Measurements from ENCODE around the gene KRT33A.
A peak's percentile ranks its signal among the peaks of the same experiment; 100 is the strongest.
"Not testable (repeated sequence)": the region's sequence is repeated elsewhere in the genome, so short reads cannot be mapped to it uniquely, and the experiment has no call there.

KRT33A gene

DNA sequence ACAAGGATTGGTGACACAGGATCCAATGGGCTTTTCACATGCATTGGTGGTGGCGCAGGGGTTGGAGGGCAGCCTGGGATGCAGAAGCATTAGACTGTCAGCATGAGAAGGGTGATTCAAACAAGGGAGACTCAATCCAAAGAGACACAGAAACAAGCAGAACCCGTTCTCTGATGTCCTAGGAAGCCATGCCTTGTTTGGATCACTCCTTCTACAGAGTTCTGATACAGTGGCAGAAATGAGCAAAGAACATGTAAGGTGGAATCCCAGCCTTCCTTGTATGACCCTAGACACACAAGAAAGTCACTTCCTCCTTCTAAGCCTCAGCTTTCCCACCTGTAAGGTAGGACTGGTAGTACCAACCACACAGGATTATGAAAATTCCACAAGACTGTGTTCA, 13.3 kb upstream of the KRT33A start:
- DNase-seq (ENCODE audit: low spot score), result no peak

DNA sequence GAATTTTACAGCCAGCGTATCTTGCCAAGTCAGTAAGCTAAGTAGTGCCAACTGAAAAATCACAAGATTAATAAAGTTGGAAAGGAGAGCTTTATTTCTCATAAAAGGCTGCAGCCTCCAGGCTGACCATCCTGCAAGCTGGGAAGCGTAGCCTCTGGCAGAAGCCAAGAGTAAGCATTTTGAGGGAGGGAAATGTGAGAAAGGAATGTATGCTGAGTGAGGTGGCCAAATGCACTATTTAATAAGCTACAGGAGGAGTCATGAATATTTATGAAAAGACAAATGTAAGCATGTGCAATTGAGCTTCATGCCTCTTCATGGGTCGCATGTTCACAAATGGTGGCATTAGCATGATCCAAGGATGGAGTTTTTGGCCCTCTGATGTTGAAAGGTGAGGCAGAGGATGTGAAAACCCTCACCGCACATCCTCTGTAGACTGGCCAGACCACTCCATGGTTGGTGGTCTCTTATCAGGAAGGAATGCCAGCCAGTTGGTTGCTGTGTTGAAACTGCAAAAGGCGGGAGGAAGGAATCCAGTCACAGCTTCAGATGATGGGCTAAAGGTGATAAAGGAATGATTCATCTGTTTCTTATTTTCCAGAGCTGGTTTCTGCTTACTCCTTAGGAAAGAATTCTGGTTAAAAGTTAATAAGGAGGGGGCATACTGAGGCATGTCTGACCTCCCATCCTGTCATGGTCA, 9.8 kb upstream of the KRT33A start:
- no peak for DNase-seq (ENCODE audit: low spot score)

- DNase-seq (ENCODE audit: low spot score), result no peak
Observed at GRCh38 chr17:41354536-41354935, 3.9 kb upstream of the KRT33A start.

DNA sequence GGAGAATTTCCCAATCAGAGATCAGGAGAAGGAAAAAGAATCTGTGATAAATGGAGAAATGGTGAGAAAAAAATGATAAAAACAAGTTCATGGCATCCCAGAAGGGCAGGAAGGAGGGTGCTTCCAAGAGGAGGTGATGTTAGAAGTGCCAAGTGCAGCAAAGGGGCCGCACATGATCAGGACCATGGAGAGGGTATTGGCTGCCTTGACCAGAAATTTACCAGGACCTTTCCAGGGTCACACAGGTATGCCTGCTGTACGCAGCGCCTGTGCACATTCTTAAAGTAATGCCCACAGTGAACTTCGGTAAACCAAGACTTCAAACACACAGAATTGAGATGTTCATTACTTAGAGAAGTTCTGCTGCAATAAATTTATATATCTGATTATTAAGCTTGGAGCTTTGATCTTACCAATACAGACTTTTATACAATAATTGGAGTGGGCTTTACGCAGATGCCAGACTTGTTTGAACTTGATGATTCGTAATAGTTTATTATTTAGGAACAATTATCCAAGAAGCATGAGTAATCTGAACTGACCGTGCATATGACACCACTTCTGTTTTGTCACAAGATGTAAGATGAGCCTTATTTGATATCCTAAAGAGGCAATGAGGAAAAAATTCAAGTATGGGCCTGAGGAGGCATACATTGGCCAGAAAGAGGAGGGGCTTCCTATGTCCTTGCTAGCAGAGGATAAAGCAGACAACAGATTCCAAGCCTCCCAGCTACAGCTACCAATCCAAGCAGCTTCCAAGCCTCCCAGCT, 2.2 kb upstream of the KRT33A start:
- no peak for DNase-seq (ENCODE audit: low spot score)

DNA sequence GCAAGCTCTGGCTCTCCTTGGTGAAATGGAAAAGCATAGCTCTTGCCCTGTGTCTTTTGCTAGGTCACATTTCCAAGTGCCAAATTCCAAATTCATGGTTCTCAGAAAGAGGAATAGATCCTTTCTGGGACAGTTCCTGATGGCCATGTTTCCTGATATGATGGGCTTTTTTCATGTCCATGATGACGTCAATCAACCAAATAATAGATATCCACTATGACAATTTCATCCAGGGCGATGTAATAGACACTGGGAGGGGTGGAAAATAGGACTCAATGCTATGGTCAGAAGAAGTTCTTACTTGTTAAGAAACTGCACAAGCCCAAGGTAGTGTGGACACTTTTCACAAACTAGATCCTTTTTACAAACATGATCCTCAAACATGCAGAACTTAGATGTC, 549 bp upstream of the KRT33A start:
- no peak for DNase-seq (ENCODE audit: low spot score)

GRCh38 chr17:41347869-41348760, 2.5 kb downstream of the KRT33A start:
- no peak for DNase-seq (ENCODE audit: low spot score)

GRCh38 chr17:41346421-41346820, 4.2 kb downstream of the KRT33A start:
- DNase-seq (ENCODE audit: low spot score), result not testable (repeated sequence)

GRCh38 chr17:41345992-41346391, 4.6 kb downstream of the KRT33A start:
- no peak for DNase-seq (ENCODE audit: low spot score)

DNA sequence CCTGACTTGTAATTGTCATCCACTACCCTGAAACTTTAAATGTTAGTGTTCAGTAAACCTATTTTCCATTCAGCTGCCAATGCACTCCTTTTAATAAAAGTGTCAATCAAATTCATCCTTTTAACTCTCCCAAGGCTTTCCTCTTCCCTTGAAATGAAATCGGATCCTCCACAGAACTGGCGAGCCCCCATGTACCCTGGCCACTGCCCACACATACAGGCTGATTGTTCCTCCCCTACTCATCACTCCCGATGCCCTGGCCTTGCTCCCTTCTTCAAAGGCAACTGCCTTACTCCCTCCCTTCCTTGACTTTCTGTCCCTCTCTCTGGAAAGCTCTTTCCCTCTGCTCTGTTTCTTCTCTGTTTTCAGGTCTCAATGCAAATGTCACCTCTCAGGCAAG, 7.6 kb downstream of the KRT33A start:
- DNase-seq (ENCODE audit: low spot score), result no peak

GRCh38 chr17:41340934-41341861, 9.4 kb downstream of the KRT33A start:
- DNase-seq (ENCODE audit: low spot score), result peak; percentile 84

GRCh38 chr17:41340494-41340893, 10.1 kb downstream of the KRT33A start:
- no peak for DNase-seq (ENCODE audit: low spot score)

- DNase-seq (ENCODE audit: low spot score), result no peak
Observed at GRCh38 chr17:41339571-41340172, 11.0 kb downstream of the KRT33A start.

DNA sequence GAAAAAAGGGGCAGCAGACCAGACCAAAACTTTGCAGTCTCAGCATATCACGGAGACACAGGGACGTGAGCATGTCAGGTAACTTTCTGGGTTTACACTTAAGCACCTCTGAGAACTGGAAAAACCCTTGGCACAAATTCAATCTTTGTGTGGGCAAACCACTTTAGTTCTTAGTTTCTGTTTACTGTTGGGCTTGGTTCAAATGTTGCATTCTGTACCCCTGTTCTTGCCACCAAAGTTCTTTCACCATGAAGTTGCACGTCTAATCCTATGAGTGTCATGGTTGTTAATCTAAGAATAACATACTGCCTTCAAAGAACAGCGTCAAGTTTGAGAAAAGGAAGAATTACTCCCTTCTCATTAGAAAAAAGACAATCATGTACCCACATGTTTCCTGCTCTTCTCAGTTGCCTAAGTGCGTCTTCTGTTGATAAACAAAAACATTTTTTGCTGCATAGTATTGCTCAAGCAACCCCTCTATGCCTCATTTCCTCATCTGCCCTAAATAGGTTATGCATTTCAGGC, 11.6 kb downstream of the KRT33A start:
- DNase-seq (ENCODE audit: low spot score), result peak; percentile 81

GRCh38 chr17:41335747-41336146, 14.9 kb downstream of the KRT33A start:
- no peak for DNase-seq (ENCODE audit: low spot score)

GRCh38 chr17:41334385-41335305, 16.0 kb downstream of the KRT33A start:
- DNase-seq (ENCODE audit: low spot score), result peak; percentile 14

DNA sequence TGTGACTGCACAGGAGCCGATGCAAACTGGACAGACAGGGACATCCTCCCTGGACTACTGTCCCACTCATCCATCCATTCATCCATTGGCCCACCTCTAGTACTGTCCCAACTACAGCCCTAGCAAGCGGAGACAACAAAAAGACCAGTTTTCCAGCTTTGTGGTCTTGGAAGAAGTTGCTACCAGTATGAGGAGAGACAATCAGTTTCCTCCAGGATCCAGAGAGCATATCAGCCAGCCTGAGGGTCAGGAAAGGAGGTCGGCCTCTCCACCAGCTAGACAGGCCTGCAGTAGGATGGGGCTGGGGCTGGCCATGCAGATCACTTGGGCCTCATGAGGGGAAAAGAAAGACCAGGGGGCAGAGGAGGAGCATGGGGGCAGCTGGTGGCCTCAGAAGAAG, 16.8 kb downstream of the KRT33A start:
- no peak for DNase-seq (ENCODE audit: low spot score)

GRCh38 chr17:41333098-41333497, 17.5 kb downstream of the KRT33A start:
- DNase-seq (ENCODE audit: low spot score), result no peak

DNA sequence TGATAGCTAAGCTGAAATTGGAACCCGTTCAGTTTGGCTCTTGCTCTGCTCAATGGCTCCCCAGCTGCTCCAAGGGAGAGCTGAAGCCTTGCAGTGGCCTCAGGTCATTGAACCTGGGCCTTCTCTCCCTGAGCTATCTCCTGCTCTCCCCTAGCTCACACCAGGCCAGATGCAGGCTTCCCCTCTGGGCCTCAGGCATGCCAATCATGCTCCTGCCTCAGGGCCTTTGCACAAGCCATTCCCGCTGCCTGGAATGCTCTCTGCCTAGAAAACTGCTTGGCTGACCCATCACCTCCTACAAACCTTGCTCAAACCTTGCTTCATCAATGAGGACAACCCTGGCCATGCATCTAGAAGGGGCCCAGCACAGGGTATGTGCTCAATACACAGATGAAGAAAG, 18.4 kb downstream of the KRT33A start:
- DNase-seq (ENCODE audit: low spot score), result no peak

DNA sequence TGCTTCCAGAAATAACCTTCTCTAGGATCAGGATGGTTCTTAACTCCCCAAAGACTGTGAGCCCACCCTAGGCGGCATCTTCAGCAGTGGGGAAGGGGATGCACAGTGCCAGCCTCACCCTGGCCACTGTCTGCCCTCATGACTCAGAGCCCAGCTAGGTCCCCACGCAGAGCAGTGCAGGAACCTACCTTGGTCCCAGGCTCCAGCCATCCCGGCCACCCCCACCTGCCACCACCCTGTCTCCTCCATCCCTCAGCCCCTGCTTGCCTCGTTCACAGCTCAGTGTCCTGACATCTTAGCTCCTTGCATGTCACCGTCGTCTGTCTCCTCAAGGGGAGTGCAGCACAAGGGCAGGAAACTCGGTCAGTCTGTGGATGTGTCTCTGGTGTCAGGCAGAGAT, 19.0 kb downstream of the KRT33A start:
- no peak for DNase-seq (ENCODE audit: low spot score)

Measured in CD4-positive, alpha-beta T cell treated with Interleukin-6 at 100 ng/mL for 8 hours (primary cell).